ENCODE measurements around the gene ABCB11. TPM values are rescaled to one million over a fixed set of nuclear protein-coding genes. Genes with fewer than 3 reads are reported as not detected.
"Not testable (repeated sequence)": the region's sequence is repeated elsewhere in the genome, so short reads cannot be mapped to it uniquely, and the experiment has no call there.

ABCB11 gene
- total RNA-seq, 1 experiment from 2014 or later, result not detected

DNA sequence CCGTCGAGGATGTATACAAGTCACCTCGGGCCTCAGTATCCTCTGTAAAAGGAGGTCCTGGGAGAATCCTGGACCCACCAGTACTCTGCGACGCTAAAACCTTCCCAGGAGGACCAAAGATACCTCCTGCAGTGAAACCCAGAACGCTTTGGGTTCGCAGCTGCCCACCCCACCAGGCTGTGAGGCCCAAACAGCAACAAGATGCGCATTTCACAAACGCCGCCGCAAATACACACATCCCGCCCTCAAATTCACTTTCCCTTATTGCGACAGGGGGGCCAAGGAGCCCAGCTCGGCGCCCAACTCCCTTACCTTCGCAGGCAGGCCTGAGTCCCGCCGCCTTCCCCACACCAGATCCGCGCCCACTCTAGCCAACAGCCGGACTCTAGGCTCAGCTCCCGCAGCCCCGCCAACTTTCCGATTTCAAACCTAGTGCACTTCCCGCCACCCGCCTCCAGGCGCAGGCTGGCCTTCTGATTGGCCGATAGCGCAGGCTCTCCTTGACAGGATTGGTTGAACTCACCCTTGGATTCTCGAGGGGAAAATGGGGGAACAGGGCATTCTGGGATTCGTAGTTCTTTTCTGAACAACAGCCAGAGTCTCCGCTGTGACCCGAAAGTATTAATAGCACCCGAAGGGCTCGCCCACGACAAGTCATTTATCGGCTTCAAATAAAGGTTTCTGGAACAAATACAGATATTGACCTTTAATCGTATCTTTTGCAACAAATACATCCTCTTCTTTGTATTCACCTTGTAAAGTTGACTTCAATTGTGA lies 140.9 kb downstream of the ABCB11 start, which contains the start of gene SPC25:
SPC25 (minus strand) TSS at position 425 of the 777 bp plus-strand sequence. CDS start 911 bp downstream, outside the sequence.
- DNase-seq, result peak; percentile 75 to 76
- Histone ChIP-seq H3F3A (ENCODE audit: insufficient read depth, low read depth) (no peaks in the 10 kb centered on the region), H2AFZ (peak within 1 kb of the TSS; percentile 86), H3K36me3 (ENCODE audit: low read depth) (no peaks in the 10 kb centered on the region), H3K79me2 (ENCODE audit: low read depth) (peaks cover 10% of the 10 kb centered on the region; the same call in 1 of the 2 replicates), H3K4me1 (replicated peaks; ENCODE audit: insufficient read depth) (no peaks in the 10 kb centered on the region), H3K9me3 (ENCODE audit: insufficient read depth, low read depth) (no peaks in the 10 kb centered on the region), H3K4me3 (peak within 1 kb of the TSS; percentile 64), H3K27me3 (ENCODE audit: insufficient read depth, low read depth) (no peaks in the 10 kb centered on the region), H3K9me2 (ENCODE audit: insufficient read depth) (no peaks in the 10 kb centered on the region), H4K20me1 (ENCODE audit: insufficient read depth) (no peaks in the 10 kb centered on the region), H3K4me2 (peak within 1 kb of the TSS; percentile 76), H3K27ac (no peak within 1 kb of the TSS)
- TF ChIP-seq, protein P1, sequence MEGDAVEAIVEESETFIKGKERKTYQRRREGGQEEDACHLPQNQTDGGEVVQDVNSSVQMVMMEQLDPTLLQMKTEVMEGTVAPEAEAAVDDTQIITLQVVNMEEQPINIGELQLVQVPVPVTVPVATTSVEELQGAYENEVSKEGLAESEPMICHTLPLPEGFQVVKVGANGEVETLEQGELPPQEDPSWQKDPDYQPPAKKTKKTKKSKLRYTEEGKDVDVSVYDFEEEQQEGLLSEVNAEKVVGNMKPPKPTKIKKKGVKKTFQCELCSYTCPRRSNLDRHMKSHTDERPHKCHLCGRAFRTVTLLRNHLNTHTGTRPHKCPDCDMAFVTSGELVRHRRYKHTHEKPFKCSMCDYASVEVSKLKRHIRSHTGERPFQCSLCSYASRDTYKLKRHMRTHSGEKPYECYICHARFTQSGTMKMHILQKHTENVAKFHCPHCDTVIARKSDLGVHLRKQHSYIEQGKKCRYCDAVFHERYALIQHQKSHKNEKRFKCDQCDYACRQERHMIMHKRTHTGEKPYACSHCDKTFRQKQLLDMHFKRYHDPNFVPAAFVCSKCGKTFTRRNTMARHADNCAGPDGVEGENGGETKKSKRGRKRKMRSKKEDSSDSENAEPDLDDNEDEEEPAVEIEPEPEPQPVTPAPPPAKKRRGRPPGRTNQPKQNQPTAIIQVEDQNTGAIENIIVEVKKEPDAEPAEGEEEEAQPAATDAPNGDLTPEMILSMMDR (conservative IDR thresholded peaks at IDR 0.05), result no peak
- TF ChIP-seq EZH2 (IDR thresholded peaks at IDR 0.05; ENCODE audit: low read depth), result no peak
- ChIA-PET CTCF (no interaction called here), POLR2A (ENCODE audit: unreplicated experiment) (no interaction called here)
- intact Hi-C loops (cut with micrococcal nuclease; ENCODE audit: unreplicated experiment), result no loop called here
- BruUV-seq (replicated peaks), result no TSS peak

DNA sequence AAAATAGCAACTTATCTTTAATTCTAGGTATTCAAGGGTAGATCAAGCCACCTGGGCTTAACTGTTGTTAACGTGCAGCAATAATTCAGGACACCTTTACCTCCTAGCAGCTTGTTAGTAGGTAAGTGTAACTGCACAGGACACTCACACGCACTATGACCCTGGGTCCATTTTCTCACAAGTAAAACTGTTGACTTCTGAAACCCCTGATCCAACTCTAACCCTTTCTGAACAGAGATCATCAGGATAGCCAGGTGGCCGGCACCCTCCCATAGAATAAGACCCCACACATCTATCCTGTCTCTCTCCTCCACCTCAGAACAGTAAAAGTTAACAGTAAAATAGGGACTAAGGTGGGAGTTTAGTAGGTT lies 141.5 kb downstream of the ABCB11 start:
- Histone ChIP-seq H3K27me3 (ENCODE audit: insufficient read depth, low read depth) (no peaks in the 10 kb centered on the region), H3K36me3 (ENCODE audit: low read depth) (no peaks in the 10 kb centered on the region), H2AFZ (peak overlapping the region; percentile 86), H3K4me3 (peak overlapping the region; percentile 64), H3F3A (ENCODE audit: insufficient read depth, low read depth) (no peaks in the 10 kb centered on the region), H3K4me1 (replicated peaks; ENCODE audit: insufficient read depth) (no peaks in the 10 kb centered on the region), H3K4me2 (peak overlapping the region; percentile 76), H3K79me2 (ENCODE audit: low read depth) (peaks cover 10% of the 10 kb centered on the region; the same call in 1 of the 2 replicates), H3K9me3 (ENCODE audit: insufficient read depth, low read depth) (no peaks in the 10 kb centered on the region), H3K9me2 (ENCODE audit: insufficient read depth) (no peaks in the 10 kb centered on the region), H3K27ac (no peak overlapping the region), H4K20me1 (ENCODE audit: insufficient read depth) (no peaks in the 10 kb centered on the region)
- ChIA-PET POLR2A (ENCODE audit: unreplicated experiment) (no interaction called here), CTCF (no interaction called here)
- intact Hi-C loops (cut with micrococcal nuclease; ENCODE audit: unreplicated experiment), result no loop called here
- BruUV-seq (replicated peaks), result TSS peak; percentile 48
- no peak for DNase-seq
- TF ChIP-seq, protein P1 (conservative IDR thresholded peaks at IDR 0.05), result no peak

DNA sequence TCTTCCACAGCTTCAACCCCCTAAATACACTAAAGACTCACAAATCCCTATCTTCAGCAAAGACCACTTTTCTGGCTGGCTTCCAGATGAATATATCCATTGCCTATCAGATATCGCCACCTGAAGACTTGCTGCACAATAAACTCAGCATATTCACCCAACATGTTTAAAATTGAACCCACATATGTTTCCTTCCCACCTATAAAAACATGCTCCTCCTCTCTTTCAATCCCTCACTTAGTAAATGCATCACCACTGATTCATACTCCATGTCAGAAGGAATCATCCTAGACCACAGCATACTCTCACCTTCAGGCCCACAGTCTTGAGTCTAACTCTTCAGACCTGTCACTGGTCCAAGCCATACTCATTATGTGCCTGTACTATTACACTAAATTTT lies 146.1 kb downstream of the ABCB11 start:
- H2AFZ ChIP-seq, result no peak overlapping the region
- H3F3A ChIP-seq (ENCODE audit: insufficient read depth, low read depth), result no peaks in the 10 kb centered on the region
- no peaks in the 10 kb centered on the region for H3K36me3 ChIP-seq (ENCODE audit: low read depth)
- H3K4me2 ChIP-seq, result no peak overlapping the region
- DNase-seq, result no peak
- CTCF ChIA-PET, result no interaction called here
- H3K27ac ChIP-seq, result no peak overlapping the region
- intact Hi-C loops (cut with micrococcal nuclease; ENCODE audit: unreplicated experiment), result no loop called here
- H3K79me2 ChIP-seq (ENCODE audit: low read depth), result peaks cover 10% of the 10 kb centered on the region; the same call in 1 of the 2 replicates
- H4K20me1 ChIP-seq (ENCODE audit: insufficient read depth), result no peaks in the 10 kb centered on the region
- no TSS peak for BruUV-seq (replicated peaks)
- H3K9me3 ChIP-seq (ENCODE audit: insufficient read depth, low read depth), result no peaks in the 10 kb centered on the region
- no peak for TF ChIP-seq EZH2 (IDR thresholded peaks at IDR 0.05; ENCODE audit: low read depth)
- TF ChIP-seq, protein P1 (conservative IDR thresholded peaks at IDR 0.05), result no peak
- no peaks in the 10 kb centered on the region for H3K27me3 ChIP-seq (ENCODE audit: insufficient read depth, low read depth)
- no peaks in the 10 kb centered on the region for H3K9me2 ChIP-seq (ENCODE audit: insufficient read depth)
- no peaks in the 10 kb centered on the region for H3K4me1 ChIP-seq (replicated peaks; ENCODE audit: insufficient read depth)
- POLR2A ChIA-PET (ENCODE audit: unreplicated experiment), result no interaction called here
- no peak overlapping the region for H3K4me3 ChIP-seq

DNA sequence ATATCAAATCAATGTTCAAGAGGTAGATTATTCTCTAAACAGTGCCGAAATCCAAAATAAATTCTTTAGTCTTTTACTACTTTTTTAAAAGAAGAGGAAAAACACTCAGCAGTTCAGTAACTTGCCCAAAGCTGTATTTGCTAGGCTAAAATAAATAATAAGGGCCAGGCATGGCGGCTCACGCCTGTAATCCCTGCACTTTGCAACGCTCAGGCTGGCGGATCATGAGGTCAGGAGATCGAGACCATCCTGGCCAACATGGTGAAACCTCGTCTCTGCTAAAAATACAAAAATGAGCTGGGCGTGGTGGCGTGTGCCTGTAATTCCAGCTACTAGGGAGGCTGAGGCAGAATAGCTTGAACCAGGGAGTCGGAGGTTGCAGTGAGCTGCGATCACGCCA lies 149.0 kb downstream of the ABCB11 start:
- H3K9me2 ChIP-seq (ENCODE audit: insufficient read depth); DNase-seq; H2AFZ ChIP-seq; BruUV-seq (replicated peaks); H3F3A ChIP-seq (ENCODE audit: insufficient read depth, low read depth); H3K9me3 ChIP-seq (ENCODE audit: insufficient read depth, low read depth); CTCF ChIA-PET; H3K4me3 ChIP-seq; intact Hi-C loops (cut with micrococcal nuclease; ENCODE audit: unreplicated experiment); H3K27ac ChIP-seq; H3K36me3 ChIP-seq (ENCODE audit: low read depth); H3K79me2 ChIP-seq (ENCODE audit: low read depth); H3K4me1 ChIP-seq (replicated peaks; ENCODE audit: insufficient read depth); POLR2A ChIA-PET (ENCODE audit: unreplicated experiment); H3K4me2 ChIP-seq; H4K20me1 ChIP-seq (ENCODE audit: insufficient read depth); H3K27me3 ChIP-seq (ENCODE audit: insufficient read depth, low read depth): not testable (repeated sequence)
